HL-60 (cell line): Measurements from ENCODE around the gene NNT.
A peak's percentile ranks its signal among the peaks of the same experiment; 100 is the strongest.
"Not testable (repeated sequence)": the region's sequence is repeated elsewhere in the genome, so short reads cannot be mapped to it uniquely, and the experiment has no call there.

ENCODE experiments used
- DNase-seq, 2 experiments: peaks; one replicate each; pipeline ENCODE4 v3.0.0-alpha.2; 2010 to 2020; ENCODE audit warnings: low read depth in 1 of 2, low spot score in 1 of 2
- H3K27ac ChIP-seq: fragments of 250-450 bp; sonication (Bioruptor Pico); replicated peaks from 2 replicates; pipeline ENCODE4 v1.5.1; 2020; ENCODE audit warnings: mild to moderate bottlenecking, moderate library complexity
- H3K27me3 ChIP-seq: fragments of 250-450 bp; sonication (Bioruptor Pico); 2 replicates; pipeline ENCODE4 v1.5.1; 2021; ENCODE audit warnings: mild to moderate bottlenecking, moderate library complexity; ENCODE audit not compliant: insufficient read depth, poor library complexity, severe bottlenecking
- H3K4me3 ChIP-seq: replicated peaks from 2 replicates; pipeline ENCODE4 v1.5.1; 2011; ENCODE audit warnings: mild to moderate bottlenecking, control low read depth, low read length; ENCODE audit not compliant: insufficient read depth
- CTCF ChIP-seq: IDR thresholded peaks from one replicate; pipeline ENCODE4 v1.5.1; 2011; ENCODE audit warnings: low read length, control low read depth, inconsistent platforms; ENCODE audit not compliant: insufficient read depth
- GABPA ChIP-seq: IDR thresholded peaks from 2 replicates; pipeline ENCODE4 v1.6.1; 2012; ENCODE audit warnings: low read depth
- POLR2AphosphoS5 ChIP-seq: IDR thresholded peaks from 2 replicates; pipeline ENCODE4 v1.6.1; 2012; ENCODE audit warnings: low read depth
- REST ChIP-seq: IDR thresholded peaks from 2 replicates; pipeline ENCODE4 v1.6.1; 2012; ENCODE audit warnings: low read depth; ENCODE audit not compliant: insufficient replicate concordance
- SPI1 ChIP-seq: IDR thresholded peaks from 2 replicates; pipeline ENCODE4 v1.6.1; 2012; ENCODE audit warnings: low read depth, mild to moderate bottlenecking, borderline replicate concordance

NNT gene

GRCh38 chr5:43730832-43731342 is 127.9 kb downstream of the NNT start:
- no peak overlapping the region for H3K27ac ChIP-seq
- peaks cover 4% of the 10 kb centered on the region for H3K27me3 ChIP-seq
- TF ChIP-seq GABPA: no peak
- TF ChIP-seq SPI1: no peak; the same call in 1 of the 2 replicates
- no peak for TF ChIP-seq CTCF
- no peak for TF ChIP-seq POLR2AphosphoS5
- no peak for TF ChIP-seq REST
- DNase-seq: peak in 1 of 2 experiments; percentile 15
- H3K4me3 ChIP-seq: no peak overlapping the region

GRCh38 chr5:43731573-43731972 is 128.6 kb downstream of the NNT start:
- no peak for DNase-seq
- no peak overlapping the region for H3K27ac ChIP-seq
- H3K27me3 ChIP-seq: peaks cover 4% of the 10 kb centered on the region
- no peak overlapping the region for H3K4me3 ChIP-seq
- no peak for TF ChIP-seq CTCF

GRCh38 chr5:43745923-43746548 is 143.1 kb downstream of the NNT start:
- not testable (repeated sequence) for H3K27ac ChIP-seq, H3K4me3 ChIP-seq, H3K27me3 ChIP-seq, DNase-seq

- H3K27me3 ChIP-seq: no peaks in the 10 kb centered on the region
- no peak for DNase-seq
- H3K4me3 ChIP-seq: no peak overlapping the region
- no peak overlapping the region for H3K27ac ChIP-seq
- no peak for TF ChIP-seq CTCF
- TF ChIP-seq GABPA: no peak
Observed at GRCh38 chr5:43750809-43751208, 147.8 kb downstream of the NNT start.

- DNase-seq: peak in 1 of 2 experiments; percentile 8
- TF ChIP-seq CTCF (no peak), REST (no peak), POLR2AphosphoS5 (no peak), SPI1 (no peak), GABPA (no peak)
- H3K4me3 ChIP-seq: no peak overlapping the region
- no peak overlapping the region for H3K27ac ChIP-seq
- H3K27me3 ChIP-seq: no peaks in the 10 kb centered on the region
Observed at GRCh38 chr5:43753069-43753468, 150.1 kb downstream of the NNT start.
